Endothelial cell of umbilical vein (primary cell): ENCODE results near the gene LGI4. TPM values are rescaled to one million over a fixed set of nuclear protein-coding genes. Genes with fewer than 3 reads are reported as not detected.

Experiments
- BruUV-seq: library from RNA; stranded (reverse); fragments of 400-500 nt; replicated peaks from 2 replicates; lab custom pipeline; 2021; lab: Mats Ljungman, UMichigan
- CTCF ChIA-PET: fragments of 300-600, 350-600 bp; sonication (Branson Sonifier 250); formaldehyde crosslinking; loops from one replicate; lab custom pipeline; 2021; ENCODE audit warnings: antibody characterized with exemption, inconsistent platforms; lab: Charles Lee
- POLR2A ChIA-PET: fragments of 300-600, 350-600 bp; sonication (Branson Sonifier 250); formaldehyde crosslinking; loops from one replicate; lab custom pipeline; 2021; ENCODE audit warnings: antibody characterized with exemption, inconsistent platforms; lab: Charles Lee
- DNase-seq: peaks from one replicate; pipeline ENCODE4 v3.0.0-alpha.2; 2011; ENCODE audit warnings: low read depth, low spot score
- FAIRE-seq: peaks from 2 replicates; lab custom pipeline; 2011; peaks lifted over from hg19 to GRCh38; lab: Jason Lieb, UNC
- H2AFZ ChIP-seq: 2 replicates; pipeline ENCODE4 v1.6.0; 2012; ENCODE audit warnings: low read depth, low read length, control low read depth, inconsistent platforms
- H3K27ac ChIP-seq: 2 replicates; pipeline ENCODE4 v1.5.1; 2011; ENCODE audit warnings: low read depth, mild to moderate bottlenecking, control low read depth, low read length, moderate library complexity; ENCODE audit not compliant: insufficient read depth
- H3K27me3 ChIP-seq, 2 experiments: 2 replicates each; pipeline versions ENCODE4 v1.6.0 to v1.6.1; 2011; ENCODE audit warnings: low read length in 2 of 2, mixed read lengths in 1 of 2; ENCODE audit not compliant: control insufficient read depth in 2 of 2, insufficient read depth in 2 of 2
- H3K36me3 ChIP-seq, 2 experiments: 2 replicates in 1 of 2; 3 replicates in 1 of 2; pipeline ENCODE4 v1.5.1; 2011; ENCODE audit warnings: low read length in 2 of 2, mild to moderate bottlenecking in 1 of 2, moderate library complexity in 1 of 2; ENCODE audit not compliant: control insufficient read depth in 2 of 2, insufficient read depth in 2 of 2; ENCODE audit errors: extremely low read depth in 1 of 2
- H3K4me1 ChIP-seq: 3 replicates; pipeline ENCODE4 v1.5.1; 2011; ENCODE audit warnings: mild to moderate bottlenecking, low read length; ENCODE audit not compliant: control insufficient read depth, insufficient read depth; ENCODE audit errors: extremely low read depth
- H3K4me2 ChIP-seq: 2 replicates; pipeline ENCODE4 v1.6.1; 2011; ENCODE audit warnings: low read length, control low read depth, mixed read lengths; ENCODE audit not compliant: insufficient read depth
- H3K4me3 ChIP-seq, 3 experiments: fragments of 200-600 bp in 1 of 3; sonication (generic), shearing (Covaris generic) in 1 of 3; replicated peaks in 1 of 3; 2 replicates each; pipeline ENCODE4 v1.5.1; 2011 to 2016; ENCODE audit warnings: control low read depth in 3 of 3, low read length in 3 of 3, mild to moderate bottlenecking in 2 of 3, inconsistent platforms in 1 of 3, low read depth in 1 of 3, moderate library complexity in 1 of 3; ENCODE audit not compliant: insufficient read depth in 1 of 3
- H3K79me2 ChIP-seq: 2 replicates; pipeline ENCODE4 v1.6.0; 2012; ENCODE audit warnings: low read length, inconsistent platforms; ENCODE audit not compliant: control insufficient read depth, insufficient read depth
- H3K9ac ChIP-seq: replicated peaks from 2 replicates; pipeline ENCODE3; 2011; ENCODE audit warnings: low read length, control low read depth; ENCODE audit not compliant: insufficient read depth; ENCODE audit errors: extremely low read depth
- H3K9me1 ChIP-seq: replicated peaks from 3 replicates; pipeline ENCODE4 v1.6.0; 2011; ENCODE audit warnings: mild to moderate bottlenecking, low read length; ENCODE audit not compliant: control insufficient read depth, insufficient read depth; ENCODE audit errors: extremely low read depth
- H3K9me3 ChIP-seq: replicated peaks from 2 replicates; pipeline ENCODE4 v1.5.1; 2012; ENCODE audit warnings: low read length, inconsistent platforms; ENCODE audit not compliant: control insufficient read depth, insufficient read depth
- H4K20me1 ChIP-seq: replicated peaks from 2 replicates; pipeline ENCODE3; 2011; ENCODE audit warnings: mild to moderate bottlenecking, low read length; ENCODE audit not compliant: control insufficient read depth, insufficient read depth; ENCODE audit errors: extremely low read depth
- CTCF ChIP-seq, 2 donors: IDR thresholded peaks; 1 replicate in 1 of 2; 2 replicates in 1 of 2; pipeline ENCODE4 v1.5.1; 2011; ENCODE audit warnings: low read length in 2 of 2, mild to moderate bottlenecking in 2 of 2, moderate library complexity in 2 of 2, control low read depth in 1 of 2, inconsistent platforms in 1 of 2, low read depth in 1 of 2; ENCODE audit not compliant: insufficient read depth in 1 of 2; ENCODE audit errors: extremely low read depth in 1 of 2
- EZH2 ChIP-seq: IDR thresholded peaks from 2 replicates; pipeline ENCODE4 v1.6.1; 2012; ENCODE audit warnings: borderline replicate concordance, low read depth, mild to moderate bottlenecking, moderate library complexity, low read length, inconsistent platforms; ENCODE audit not compliant: severe bottlenecking
- FOS ChIP-seq: IDR thresholded peaks from 2 replicates; pipeline ENCODE4 v1.6.1; 2011; ENCODE audit warnings: mild to moderate bottlenecking, low read length, moderate library complexity, borderline replicate concordance; ENCODE audit not compliant: insufficient read depth
- GATA2 ChIP-seq: IDR thresholded peaks from 2 replicates; pipeline ENCODE4 v1.7.0; 2011; ENCODE audit warnings: low read depth, mild to moderate bottlenecking, moderate library complexity, mixed read lengths, low read length; ENCODE audit not compliant: insufficient read length, insufficient read depth
- JUN ChIP-seq: IDR thresholded peaks from 2 replicates; pipeline ENCODE4 v1.6.1; 2011; ENCODE audit warnings: borderline replicate concordance, low read depth; ENCODE audit not compliant: insufficient read length, insufficient read depth
- MAX ChIP-seq: IDR thresholded peaks from 2 replicates; pipeline ENCODE4 v1.6.1; 2011; ENCODE audit not compliant: insufficient read depth, insufficient read length
- MYC ChIP-seq: IDR thresholded peaks from one replicate; pipeline ENCODE4 v1.6.1; 2011; ENCODE audit warnings: mild to moderate bottlenecking, low read depth, low read length
- POLR2A ChIP-seq: IDR thresholded peaks from 2 replicates; pipeline ENCODE4 v1.6.1; 2012; ENCODE audit warnings: low read depth, mild to moderate bottlenecking, control low read depth, low read length
- POLR2AphosphoS5 ChIP-seq: IDR thresholded peaks from 2 replicates; pipeline ENCODE4 v1.6.1; 2012; ENCODE audit warnings: low read depth, mild to moderate bottlenecking, control low read depth, low read length, moderate library complexity; ENCODE audit not compliant: insufficient read depth
- dilution Hi-C: fragments of 300-500 bp; cut with MboI; formaldehyde crosslinking; loops from one replicate; pipeline ENCODE4 v1.15.0; 2019; ENCODE audit warnings: low sequenced_read_pairs; ENCODE audit not compliant: extremely low pct_ligation_motif_present
- intact Hi-C: fragments of 100-400 bp; cut with micrococcal nuclease; formaldehyde crosslinking; loops from one replicate; pipeline ENCODE4 v1.10.0; 2022
- polyA plus RNA-seq, 4 experiments: library from polyadenylated mRNA; depleted of rRNA in 3 of 4; stranded (reverse) in 3 of 4; unstranded in 1 of 4; fragments of >200 nt; gene quantifications; 2 replicates each; pipeline versions ENCODE4 v1.2.1 to v1.2.3, GENCODE V29; 2011 to 2012; ENCODE audit warnings: missing spikeins in 1 of 4
- total RNA-seq: library from RNA; stranded (reverse); gene quantifications from 2 replicates; pipeline ENCODE4 v1.2.3, GENCODE V29; 2021

Gene LGI4
- total and polyA plus RNA-seq, 2 donors (not counting 3 experiments of a cell fraction or from before 2014, with no cell fraction given): not detected

GRCh38 chr19:35159606-35160005 lies 24.7 kb upstream of the LGI4 start:
- FAIRE-seq (no peak), DNase-seq (no peak)
- Histone ChIP-seq H3K4me2 (no peak overlapping the region), H3K27ac (no peak overlapping the region), H3K9me3 (peaks cover 5% of the 10 kb centered on the region), H3K27me3 (no peaks in the 10 kb centered on the region), H4K20me1 (no peaks in the 10 kb centered on the region), H3K9me1 (no peaks in the 10 kb centered on the region), H3K79me2 (peaks cover 39% of the 10 kb centered on the region), H3K4me3 (no peak overlapping the region), H3K4me1 (peaks cover 11% of the 10 kb centered on the region), H3K36me3 (peaks cover 31% of the 10 kb centered on the region in 2 experiments), H2AFZ (no peak overlapping the region), H3K9ac (no peak overlapping the region)
- ChIA-PET CTCF (interaction anchor here (1.3 kb wide), 1 partner anchor 18 kb away, joined by 4 read pairs; no protein-coding TSS in a partner anchor), POLR2A (no interaction called here)
- no TSS peak for BruUV-seq
- dilution Hi-C loops: no loop called here
- TF ChIP-seq CTCF (IDR thresholded peaks at IDR 0.05; ENCODE audit: extremely low read depth in 1 of 2, insufficient read depth in 1 of 2, low read depth in 1 of 2, low read length in 2 of 2) (no peak), FOS (no peak), POLR2AphosphoS5 (no peak), MAX (no peak), MYC (no peak), JUN (no peak), EZH2 (no peak), GATA2 (no peak), POLR2A (no peak)
- intact Hi-C loops: no loop called here
